ENCODE data around the gene TTC31.

TTC31 gene

DNA sequence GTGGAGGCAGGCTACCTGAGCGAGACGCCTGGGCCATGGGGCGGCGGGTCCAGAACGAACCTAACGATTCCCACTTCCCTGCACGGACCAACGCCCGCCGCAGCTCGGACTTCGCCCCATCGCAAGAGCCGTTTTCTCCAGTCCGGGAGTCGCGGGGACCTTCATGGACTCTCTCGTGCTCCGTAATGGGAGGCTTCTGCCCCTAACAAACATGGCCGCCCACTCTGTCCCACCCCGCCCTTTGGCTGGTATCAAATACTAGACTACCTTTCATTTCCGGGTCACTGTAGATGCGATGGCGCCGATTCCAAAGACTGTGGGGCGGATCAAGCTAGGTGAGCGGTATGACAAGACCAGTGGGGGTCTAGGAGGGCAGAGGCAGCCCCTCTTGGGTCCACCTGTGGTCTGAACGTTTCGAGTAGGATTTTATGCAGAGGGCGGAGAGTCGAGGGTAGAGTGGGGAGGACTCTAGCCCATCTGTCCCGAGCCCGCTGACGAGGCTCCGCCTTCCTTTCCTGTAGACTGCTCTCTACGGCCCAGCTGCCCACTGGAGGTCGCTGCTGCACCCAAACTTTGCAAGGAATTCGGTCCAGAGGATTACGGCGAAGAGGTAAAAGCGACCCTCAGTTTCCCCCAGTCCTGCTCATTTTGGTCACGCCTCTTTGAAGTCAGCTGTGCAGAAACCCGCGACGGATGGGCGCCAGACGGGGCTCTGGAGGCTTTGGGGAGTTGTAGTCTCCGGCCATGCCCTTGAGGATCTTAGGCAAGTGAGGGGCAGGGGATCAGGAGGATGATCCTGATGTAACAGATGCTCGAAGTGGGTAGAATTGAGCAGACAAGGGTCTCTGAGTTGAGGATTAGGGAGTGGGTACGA, at the start of gene TTC31, which contains the start of gene CCDC142:
Gene TTC31, plus strand, starts transcription at position 281 of the 874 bp plus-strand sequence. Its CDS starts 15 bp downstream, at position 296.
Gene CCDC142, minus strand, starts transcription at position 198 of the 874 bp plus-strand sequence. Its CDS starts 161 bp downstream, at position 37.
- H3K4me3 ChIP-seq (ENCODE audit: low read depth, low read length) = peak within 1 kb of the TSS; percentile 87
- TF ChIP-seq, protein P1, sequence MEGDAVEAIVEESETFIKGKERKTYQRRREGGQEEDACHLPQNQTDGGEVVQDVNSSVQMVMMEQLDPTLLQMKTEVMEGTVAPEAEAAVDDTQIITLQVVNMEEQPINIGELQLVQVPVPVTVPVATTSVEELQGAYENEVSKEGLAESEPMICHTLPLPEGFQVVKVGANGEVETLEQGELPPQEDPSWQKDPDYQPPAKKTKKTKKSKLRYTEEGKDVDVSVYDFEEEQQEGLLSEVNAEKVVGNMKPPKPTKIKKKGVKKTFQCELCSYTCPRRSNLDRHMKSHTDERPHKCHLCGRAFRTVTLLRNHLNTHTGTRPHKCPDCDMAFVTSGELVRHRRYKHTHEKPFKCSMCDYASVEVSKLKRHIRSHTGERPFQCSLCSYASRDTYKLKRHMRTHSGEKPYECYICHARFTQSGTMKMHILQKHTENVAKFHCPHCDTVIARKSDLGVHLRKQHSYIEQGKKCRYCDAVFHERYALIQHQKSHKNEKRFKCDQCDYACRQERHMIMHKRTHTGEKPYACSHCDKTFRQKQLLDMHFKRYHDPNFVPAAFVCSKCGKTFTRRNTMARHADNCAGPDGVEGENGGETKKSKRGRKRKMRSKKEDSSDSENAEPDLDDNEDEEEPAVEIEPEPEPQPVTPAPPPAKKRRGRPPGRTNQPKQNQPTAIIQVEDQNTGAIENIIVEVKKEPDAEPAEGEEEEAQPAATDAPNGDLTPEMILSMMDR (IDR thresholded peaks at IDR 0.05; ENCODE audit: low read depth, low read length) = peak; percentile 91
- DNase-seq (ENCODE audit: low read depth, low spot score) = peak; percentile 97
- in situ Hi-C loops (cut with HindIII; ENCODE audit: low sequenced_read_pairs) = no loop called here

DNA sequence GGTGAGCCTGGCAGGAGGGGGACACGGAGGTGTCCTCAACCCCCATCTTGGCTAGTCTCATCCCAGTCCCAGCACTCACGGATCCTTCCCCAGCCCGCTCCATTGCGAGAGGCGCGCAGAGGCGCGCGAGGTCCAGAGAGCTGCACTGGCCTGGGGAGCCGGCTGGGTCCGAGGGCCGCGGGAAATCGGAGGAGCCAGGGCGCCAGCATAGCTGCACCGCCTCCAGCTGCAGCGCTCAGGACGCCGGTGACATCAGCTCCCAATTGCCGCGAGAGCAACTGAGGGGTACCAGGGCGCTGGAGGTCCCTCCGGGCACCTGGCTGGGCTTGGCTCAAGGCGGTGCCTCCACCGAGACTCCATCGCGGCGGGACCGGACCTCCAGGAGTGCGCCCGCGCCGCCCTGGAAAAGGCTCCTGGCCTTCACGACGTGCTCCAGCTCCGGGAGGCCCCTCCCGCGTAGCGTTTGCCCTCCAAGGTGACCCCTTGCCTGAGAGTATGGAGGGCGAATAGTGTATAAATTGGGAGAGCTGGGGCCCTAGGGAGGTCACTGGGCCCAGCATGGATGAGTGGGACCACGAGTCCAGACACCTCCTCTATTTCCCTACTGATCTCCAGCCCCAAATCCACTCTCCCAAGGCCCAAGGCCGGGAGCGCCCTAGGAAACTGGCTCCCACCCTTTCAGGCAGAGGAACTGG, 46.6 kb upstream of the TTC31 start:
- TF ChIP-seq, protein P1 (IDR thresholded peaks at IDR 0.05; ENCODE audit: low read depth, low read length) = no peak
- in situ Hi-C loops (cut with HindIII; ENCODE audit: low sequenced_read_pairs) = no loop called here
- H3K4me3 ChIP-seq (ENCODE audit: low read depth, low read length) = no peak overlapping the region
- no peak for DNase-seq (ENCODE audit: low read depth, low spot score)

DNA sequence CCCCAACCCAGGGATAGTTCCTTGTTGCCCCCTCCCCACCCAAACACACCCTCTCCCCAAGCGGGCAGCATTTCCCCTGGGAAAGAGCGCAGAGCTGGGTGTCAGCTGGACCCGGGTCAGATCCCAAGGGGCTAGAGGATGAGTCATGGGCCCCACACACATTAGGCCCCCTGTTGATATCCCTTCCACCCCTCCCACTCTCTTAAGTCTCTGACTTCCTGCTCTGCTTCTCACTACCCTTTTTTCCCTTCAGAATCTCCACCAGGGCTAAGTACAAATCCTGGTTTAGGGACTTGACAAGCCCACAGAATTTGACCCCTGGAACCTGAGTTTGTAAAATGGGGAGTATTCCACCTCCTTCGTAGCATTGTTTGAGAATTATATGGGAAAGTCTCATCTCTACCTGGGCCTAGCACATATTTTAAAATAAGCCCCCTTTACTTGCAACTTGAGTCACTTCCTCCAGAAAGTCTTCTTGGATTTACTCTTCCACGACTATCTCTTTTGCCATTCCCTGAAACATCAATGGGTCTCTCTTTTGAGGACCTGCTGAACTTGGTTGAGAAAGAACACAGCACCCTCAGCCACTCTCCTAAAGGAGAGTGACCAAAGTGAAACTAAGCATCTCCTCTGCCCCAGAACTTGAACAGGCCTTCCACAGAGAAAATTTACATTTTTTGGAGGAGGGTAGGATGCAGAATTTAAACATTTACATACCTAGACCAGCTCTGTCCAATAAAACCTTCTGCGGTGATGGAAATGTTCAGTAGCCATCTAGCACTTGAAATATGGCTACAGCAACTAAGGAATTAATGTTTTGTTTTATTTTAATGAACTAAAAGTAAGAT, 45.8 kb upstream of the TTC31 start:
- no peak overlapping the region for H3K4me3 ChIP-seq (ENCODE audit: low read depth, low read length)
- in situ Hi-C loops (cut with HindIII; ENCODE audit: low sequenced_read_pairs) = no loop called here
- TF ChIP-seq, protein P1 (IDR thresholded peaks at IDR 0.05; ENCODE audit: low read depth, low read length) = no peak
- DNase-seq (ENCODE audit: low read depth, low spot score) = peak; percentile 49

DNA sequence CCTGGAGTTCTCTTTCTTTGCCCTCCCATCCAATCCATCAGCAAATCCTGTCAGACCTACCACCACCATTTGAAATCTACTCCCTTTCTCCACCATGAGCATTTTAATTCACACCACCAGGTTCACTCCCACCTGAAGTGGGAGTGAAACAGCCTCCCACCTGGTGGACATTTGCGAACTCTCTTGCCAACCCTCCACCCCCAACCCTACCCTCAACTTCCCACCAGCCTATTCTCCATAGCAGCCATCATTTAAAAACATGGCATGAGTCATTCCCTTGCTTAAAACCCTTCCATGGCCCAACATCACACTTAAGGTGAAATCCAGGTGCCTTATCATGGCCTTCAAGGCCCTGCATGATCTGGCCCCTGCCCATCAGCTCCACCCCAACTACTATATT, 44.6 kb upstream of the TTC31 start:
- TF ChIP-seq, protein P1 (IDR thresholded peaks at IDR 0.05; ENCODE audit: low read depth, low read length) = no peak
- no peak overlapping the region for H3K4me3 ChIP-seq (ENCODE audit: low read depth, low read length)
- in situ Hi-C loops (cut with HindIII; ENCODE audit: low sequenced_read_pairs) = no loop called here
- DNase-seq (ENCODE audit: low read depth, low spot score) = no peak

DNA sequence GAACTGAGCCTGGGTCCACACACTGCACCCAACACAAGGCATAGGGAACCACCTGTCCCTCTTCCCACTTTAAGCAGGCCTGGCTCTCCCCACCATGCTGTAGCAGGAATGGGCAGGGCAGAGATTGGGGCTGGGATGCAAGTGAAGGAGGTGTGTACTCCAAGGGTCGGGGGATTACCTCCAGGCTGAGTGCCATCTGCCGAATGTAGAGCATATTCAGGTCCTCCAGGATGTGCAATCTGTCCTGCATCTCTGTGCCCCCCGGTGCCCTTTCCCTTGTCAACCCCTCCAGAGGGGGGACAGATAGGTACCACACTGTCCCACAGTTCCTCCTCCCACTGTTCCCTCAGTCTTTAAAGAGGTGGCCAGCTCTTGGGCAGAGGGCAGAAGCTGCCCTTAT, 43.5 kb upstream of the TTC31 start:
- peak overlapping the region; percentile 61 for H3K4me3 ChIP-seq (ENCODE audit: low read depth, low read length)
- TF ChIP-seq, protein P1 (IDR thresholded peaks at IDR 0.05; ENCODE audit: low read depth, low read length) = no peak
- in situ Hi-C loops (cut with HindIII; ENCODE audit: low sequenced_read_pairs) = no loop called here
- no peak for DNase-seq (ENCODE audit: low read depth, low spot score)
